AG04449 (cell line): Measurements from ENCODE around the gene MSH5.
A peak's percentile ranks its signal among the peaks of the same experiment; 100 is the strongest.
"Not testable (repeated sequence)": the region's sequence is repeated elsewhere in the genome, so short reads cannot be mapped to it uniquely, and the experiment has no call there.

Source experiments
- CTCF ChIA-PET: fragments of 350-600 bp; formaldehyde crosslinking; extraction: SDS; loops from one replicate; lab custom pipeline; 2021; ENCODE audit warnings: antibody characterized with exemption; lab: Yijun Ruan, JAX
- POLR2A ChIA-PET: fragments of 400-600, 350-600 bp; formaldehyde crosslinking; extraction: SDS; loops from one replicate; lab custom pipeline; 2020; ENCODE audit warnings: antibody characterized with exemption, inconsistent platforms; lab: Yijun Ruan, JAX
- DNase-seq: peaks from one replicate; pipeline ENCODE4 v3.0.0-alpha.2; 2010; ENCODE audit warnings: low read depth, low spot score
- H3K4me3 ChIP-seq: 2 replicates; pipeline ENCODE4 v1.5.1; 2011; ENCODE audit warnings: low read depth, mild to moderate bottlenecking, control low read depth, low read length
- CTCF ChIP-seq: IDR thresholded peaks from one replicate; pipeline ENCODE4 v1.5.1; 2011; ENCODE audit warnings: mild to moderate bottlenecking, moderate library complexity, low read length, control low read depth, inconsistent platforms; ENCODE audit not compliant: insufficient read depth; ENCODE audit errors: missing control alignments

Gene MSH5

GRCh38 chr6:31702405-31702818, 37.4 kb upstream of the MSH5 start:
- POLR2A ChIA-PET = interaction anchor here (0.6 to 1.9 kb wide), 6 partner anchors 9 to 132 kb away, joined by 3 to 17 read pairs (median 4); partner anchors contain the start of genes CSNK2B, GPANK1 and HSPA1B
- CTCF ChIA-PET = interaction anchor here (0.8 to 2.2 kb wide), 6 partner anchors 10 to 128 kb away, joined by 3 to 11 read pairs (median 5); no protein-coding TSS in a partner anchor
- TF ChIP-seq CTCF = no peak
- DNase-seq = no peak
- peak overlapping the region; percentile 84 for H3K4me3 ChIP-seq

- peak within 1 kb of the TSS; percentile 84 for H3K4me3 ChIP-seq
- no peak for TF ChIP-seq CTCF
- DNase-seq = peak; percentile 84
- CTCF ChIA-PET = interaction anchor here (0.8 to 2.2 kb wide), 7 partner anchors 10 to 88 kb away, joined by 3 to 11 read pairs (median 3); partner anchors contain the start of gene LY6G5C
- POLR2A ChIA-PET = interaction anchor here (0.5 to 1.9 kb wide), 13 partner anchors 8 to 160 kb away, joined by 3 to 17 read pairs (median 5); partner anchors contain the start of genes CSNK2B, DDAH2, GPANK1 and HSPA1A
Measured at GRCh38 chr6:31702819-31703716, 36.7 kb upstream of the MSH5 start, which contains the start of gene ABHD16A. Gene ABHD16A (minus strand): TSS chr6:31703324. CDS start chr6:31703281, 43 bp downstream.

GRCh38 chr6:31705931-31706330, 33.9 kb upstream of the MSH5 start:
- no peak for TF ChIP-seq CTCF
- no peak for DNase-seq
- no peak overlapping the region for H3K4me3 ChIP-seq
- POLR2A ChIA-PET = interaction anchor here (0.8 kb wide), 1 partner anchor 29 kb away, joined by 3 read pairs; no protein-coding TSS in a partner anchor
- CTCF ChIA-PET = no interaction called here

GRCh38 chr6:31706599-31706998, 33.2 kb upstream of the MSH5 start, which contains the start of gene LY6G6F:
Gene LY6G6F (plus strand): TSS chr6:31706866. CDS start chr6:31706907, 41 bp downstream.
- TF ChIP-seq CTCF = no peak
- CTCF ChIA-PET = no interaction called here
- no peak within 1 kb of the TSS for H3K4me3 ChIP-seq
- POLR2A ChIA-PET = interaction anchor here (0.8 kb wide), 1 partner anchor 28 kb away, joined by 3 read pairs; no protein-coding TSS in a partner anchor
- no peak for DNase-seq

- CTCF ChIA-PET = no interaction called here
- POLR2A ChIA-PET = no interaction called here
- DNase-seq = no peak
- no peak for TF ChIP-seq CTCF
- no peak overlapping the region for H3K4me3 ChIP-seq
Measured at GRCh38 chr6:31707701-31708100, 32.1 kb upstream of the MSH5 start.

GRCh38 chr6:31708224-31708623, 31.6 kb upstream of the MSH5 start:
- CTCF ChIA-PET = no interaction called here
- no peak overlapping the region for H3K4me3 ChIP-seq
- POLR2A ChIA-PET = no interaction called here
- DNase-seq = no peak
- TF ChIP-seq CTCF = no peak

- H3K4me3 ChIP-seq, POLR2A ChIA-PET, DNase-seq, CTCF ChIA-PET: not testable (repeated sequence)
Measured at GRCh38 chr6:31709157-31709556, 30.6 kb upstream of the MSH5 start.
